Esophagus muscularis mucosa (tissue), 4 donors: ENCODE measurements around the gene NOL3.

Source experiments
- CTCF ChIP-seq, 3 experiments: fragments of 200-600 bp in 2 of 3; fragments of 450-650 bp in 1 of 3; sonication (generic) in 2 of 3; IDR thresholded peaks; one replicate each; pipeline ENCODE4 v1.5.1; 2017 to 2019; ENCODE audit warnings: antibody characterized with exemption in 3 of 3, mild to moderate bottlenecking in 2 of 3, moderate library complexity in 1 of 3
- EP300 ChIP-seq: sonication (generic); formaldehyde crosslinking; IDR thresholded peaks from one replicate; pipeline ENCODE4 v1.6.1; 2017; ENCODE audit warnings: antibody characterized with exemption
- POLR2A ChIP-seq: fragments of 450-650 bp; IDR thresholded peaks from one replicate; pipeline ENCODE4 v1.6.1; 2017; ENCODE audit warnings: antibody characterized with exemption, moderate library complexity, mild to moderate bottlenecking, low read depth
- POLR2AphosphoS5 ChIP-seq, 2 donors: sonication (generic); formaldehyde crosslinking; IDR thresholded peaks; one replicate each; pipeline ENCODE4 v1.6.1; 2017; ENCODE audit warnings: antibody characterized with exemption in 2 of 2

- TF ChIP-seq POLR2A (no peak), CTCF (IDR thresholded peaks at IDR 0.05) (no peak), EP300 (no peak), POLR2AphosphoS5 (IDR thresholded peaks at IDR 0.05) (no peak)
These were observed 45.4 kb downstream of the NOL3 start for GRCh38 chr16:67215706-67216105.
